Peyer's patch (tissue), 4 donors: ENCODE data around the gene EPHB2.

Experiments used
- POLR2A ChIP-seq, 2 donors: fragments of 450-650 bp; IDR thresholded peaks; one replicate each; pipeline ENCODE4 v1.5.1; 2017; ENCODE audit warnings: antibody characterized with exemption in 2 of 2, mild to moderate bottlenecking in 2 of 2, moderate library complexity in 2 of 2
- TF ChIP-seq, protein P1 (sequence below), 6 experiments: fragments of 450-650 bp in 4 of 6; fragments of 200-600 bp in 2 of 6; sonication (generic) in 1 of 6; IDR thresholded peaks; one replicate each; pipeline ENCODE4 v1.5.1; 2017 to 2019; ENCODE audit warnings: antibody characterized with exemption in 6 of 6, mild to moderate bottlenecking in 3 of 6, moderate library complexity in 1 of 6

- TF ChIP-seq, protein P1, sequence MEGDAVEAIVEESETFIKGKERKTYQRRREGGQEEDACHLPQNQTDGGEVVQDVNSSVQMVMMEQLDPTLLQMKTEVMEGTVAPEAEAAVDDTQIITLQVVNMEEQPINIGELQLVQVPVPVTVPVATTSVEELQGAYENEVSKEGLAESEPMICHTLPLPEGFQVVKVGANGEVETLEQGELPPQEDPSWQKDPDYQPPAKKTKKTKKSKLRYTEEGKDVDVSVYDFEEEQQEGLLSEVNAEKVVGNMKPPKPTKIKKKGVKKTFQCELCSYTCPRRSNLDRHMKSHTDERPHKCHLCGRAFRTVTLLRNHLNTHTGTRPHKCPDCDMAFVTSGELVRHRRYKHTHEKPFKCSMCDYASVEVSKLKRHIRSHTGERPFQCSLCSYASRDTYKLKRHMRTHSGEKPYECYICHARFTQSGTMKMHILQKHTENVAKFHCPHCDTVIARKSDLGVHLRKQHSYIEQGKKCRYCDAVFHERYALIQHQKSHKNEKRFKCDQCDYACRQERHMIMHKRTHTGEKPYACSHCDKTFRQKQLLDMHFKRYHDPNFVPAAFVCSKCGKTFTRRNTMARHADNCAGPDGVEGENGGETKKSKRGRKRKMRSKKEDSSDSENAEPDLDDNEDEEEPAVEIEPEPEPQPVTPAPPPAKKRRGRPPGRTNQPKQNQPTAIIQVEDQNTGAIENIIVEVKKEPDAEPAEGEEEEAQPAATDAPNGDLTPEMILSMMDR (IDR thresholded peaks at IDR 0.05): no peak
- TF ChIP-seq POLR2A (IDR thresholded peaks at IDR 0.05): no peak
Observed at GRCh38 chr1:22699681-22700520, 10.7 kb upstream of the EPHB2 start.
